Stomach (tissue), 4 donors: ENCODE results near the gene HDLBP.

Experiments used
- CTCF ChIP-seq, 7 experiments: fragments of 450-650 bp in 4 of 7; fragments of 200-600 bp in 3 of 7; sonication (generic) in 3 of 7; IDR thresholded peaks; one replicate each; pipeline ENCODE4 v1.5.1; 2016 to 2019; ENCODE audit warnings: antibody characterized with exemption in 7 of 7, control low read depth in 2 of 7, mild to moderate bottlenecking in 1 of 7
- POLR2A ChIP-seq, 4 donors: fragments of 450-650 bp; IDR thresholded peaks; one replicate each; pipeline ENCODE4 v1.6.1; 2016; ENCODE audit warnings: antibody characterized with exemption in 4 of 4, control low read depth in 2 of 4, mild to moderate bottlenecking in 1 of 4, moderate library complexity in 1 of 4

GRCh38 chr2:241224851-241225438 is 90.5 kb downstream of the HDLBP start:
- TF ChIP-seq CTCF (IDR thresholded peaks at IDR 0.05) (no peak), POLR2A (IDR thresholded peaks at IDR 0.05) (no peak)
